Esophagus squamous epithelium (tissue), 4 donors: Measurements from ENCODE around the gene TBRG4.

ENCODE experiments used
- POLR2A ChIP-seq, 4 donors: fragments of 450-650 bp; IDR thresholded peaks; one replicate each; pipeline ENCODE4 v1.6.1; 2017; ENCODE audit warnings: antibody characterized with exemption in 4 of 4, mild to moderate bottlenecking in 4 of 4, moderate library complexity in 3 of 4
- TF ChIP-seq, protein P1 (sequence below), 6 experiments: fragments of 450-650 bp in 4 of 6; fragments of 200-600 bp in 2 of 6; sonication (generic) in 2 of 6; IDR thresholded peaks; one replicate each; pipeline ENCODE4 v1.5.1; 2016 to 2019; ENCODE audit warnings: antibody characterized with exemption in 6 of 6, mild to moderate bottlenecking in 4 of 6, moderate library complexity in 4 of 6

DNA sequence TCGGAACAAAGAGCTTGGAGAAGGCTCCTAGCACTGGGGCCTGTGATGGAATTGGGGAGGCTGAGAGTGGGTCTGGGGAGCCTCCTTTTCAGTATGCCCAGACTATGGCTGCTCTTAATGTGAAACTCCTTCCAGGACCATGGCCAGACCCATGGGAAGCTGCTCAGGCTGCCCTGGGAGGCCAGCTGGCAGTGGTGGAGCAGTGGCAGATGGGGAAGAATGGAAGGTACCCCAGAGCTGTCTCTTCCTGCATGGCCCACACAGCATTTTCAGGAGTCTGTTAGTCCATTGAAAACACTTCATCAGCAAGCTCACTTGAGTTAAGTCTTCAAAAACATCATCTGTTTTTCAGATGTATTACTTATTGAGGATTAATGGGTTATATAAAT lies 41.2 kb downstream of the TBRG4 start:
- TF ChIP-seq, protein P1, sequence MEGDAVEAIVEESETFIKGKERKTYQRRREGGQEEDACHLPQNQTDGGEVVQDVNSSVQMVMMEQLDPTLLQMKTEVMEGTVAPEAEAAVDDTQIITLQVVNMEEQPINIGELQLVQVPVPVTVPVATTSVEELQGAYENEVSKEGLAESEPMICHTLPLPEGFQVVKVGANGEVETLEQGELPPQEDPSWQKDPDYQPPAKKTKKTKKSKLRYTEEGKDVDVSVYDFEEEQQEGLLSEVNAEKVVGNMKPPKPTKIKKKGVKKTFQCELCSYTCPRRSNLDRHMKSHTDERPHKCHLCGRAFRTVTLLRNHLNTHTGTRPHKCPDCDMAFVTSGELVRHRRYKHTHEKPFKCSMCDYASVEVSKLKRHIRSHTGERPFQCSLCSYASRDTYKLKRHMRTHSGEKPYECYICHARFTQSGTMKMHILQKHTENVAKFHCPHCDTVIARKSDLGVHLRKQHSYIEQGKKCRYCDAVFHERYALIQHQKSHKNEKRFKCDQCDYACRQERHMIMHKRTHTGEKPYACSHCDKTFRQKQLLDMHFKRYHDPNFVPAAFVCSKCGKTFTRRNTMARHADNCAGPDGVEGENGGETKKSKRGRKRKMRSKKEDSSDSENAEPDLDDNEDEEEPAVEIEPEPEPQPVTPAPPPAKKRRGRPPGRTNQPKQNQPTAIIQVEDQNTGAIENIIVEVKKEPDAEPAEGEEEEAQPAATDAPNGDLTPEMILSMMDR (IDR thresholded peaks at IDR 0.05), result no peak
- no peak for TF ChIP-seq POLR2A (IDR thresholded peaks at IDR 0.05)
